ENCODE measurements around the gene THOC6.

Gene THOC6

DNA sequence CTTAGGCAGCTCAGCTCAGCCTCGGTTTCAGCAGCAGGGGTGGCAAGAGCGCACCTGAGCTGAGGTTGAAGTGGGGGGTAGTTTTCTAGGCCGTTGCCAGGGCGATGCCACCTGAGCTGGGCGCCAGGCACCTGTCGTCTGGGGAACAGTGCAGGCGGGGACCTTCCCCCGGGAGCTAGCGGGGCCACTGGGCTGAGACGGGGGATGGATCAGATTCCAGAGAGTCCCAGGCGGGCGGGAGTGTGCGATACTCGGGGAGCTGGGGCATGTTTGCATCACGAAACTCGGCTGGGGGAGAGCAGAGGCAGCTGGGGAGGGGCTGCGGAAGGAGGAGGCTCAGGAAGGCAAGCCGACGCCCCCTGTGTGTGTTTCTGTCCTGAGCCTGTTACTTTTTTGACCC lies 11.6 kb upstream of the THOC6 start:
- CTCF ChIA-PET: interaction anchor here (0.9 to 1.7 kb wide), 2 partner anchors 9 to 15 kb away, joined by 3 to 5 read pairs; no protein-coding TSS in a partner anchor
- POLR2A ChIA-PET (ENCODE audit: low non-redundant PET): interaction anchor here (3.7 kb wide), 1 partner anchor 9 kb away, joined by 49 read pairs; the partner anchor contains the start of gene TNFRSF12A
- H3K27ac ChIP-seq: no peak overlapping the region
- TF ChIP-seq, protein P1, sequence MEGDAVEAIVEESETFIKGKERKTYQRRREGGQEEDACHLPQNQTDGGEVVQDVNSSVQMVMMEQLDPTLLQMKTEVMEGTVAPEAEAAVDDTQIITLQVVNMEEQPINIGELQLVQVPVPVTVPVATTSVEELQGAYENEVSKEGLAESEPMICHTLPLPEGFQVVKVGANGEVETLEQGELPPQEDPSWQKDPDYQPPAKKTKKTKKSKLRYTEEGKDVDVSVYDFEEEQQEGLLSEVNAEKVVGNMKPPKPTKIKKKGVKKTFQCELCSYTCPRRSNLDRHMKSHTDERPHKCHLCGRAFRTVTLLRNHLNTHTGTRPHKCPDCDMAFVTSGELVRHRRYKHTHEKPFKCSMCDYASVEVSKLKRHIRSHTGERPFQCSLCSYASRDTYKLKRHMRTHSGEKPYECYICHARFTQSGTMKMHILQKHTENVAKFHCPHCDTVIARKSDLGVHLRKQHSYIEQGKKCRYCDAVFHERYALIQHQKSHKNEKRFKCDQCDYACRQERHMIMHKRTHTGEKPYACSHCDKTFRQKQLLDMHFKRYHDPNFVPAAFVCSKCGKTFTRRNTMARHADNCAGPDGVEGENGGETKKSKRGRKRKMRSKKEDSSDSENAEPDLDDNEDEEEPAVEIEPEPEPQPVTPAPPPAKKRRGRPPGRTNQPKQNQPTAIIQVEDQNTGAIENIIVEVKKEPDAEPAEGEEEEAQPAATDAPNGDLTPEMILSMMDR (conservative IDR thresholded peaks at IDR 0.05; ENCODE audit: low read depth): no peak
- no peak for DNase-seq (ENCODE audit: low spot score)

DNA sequence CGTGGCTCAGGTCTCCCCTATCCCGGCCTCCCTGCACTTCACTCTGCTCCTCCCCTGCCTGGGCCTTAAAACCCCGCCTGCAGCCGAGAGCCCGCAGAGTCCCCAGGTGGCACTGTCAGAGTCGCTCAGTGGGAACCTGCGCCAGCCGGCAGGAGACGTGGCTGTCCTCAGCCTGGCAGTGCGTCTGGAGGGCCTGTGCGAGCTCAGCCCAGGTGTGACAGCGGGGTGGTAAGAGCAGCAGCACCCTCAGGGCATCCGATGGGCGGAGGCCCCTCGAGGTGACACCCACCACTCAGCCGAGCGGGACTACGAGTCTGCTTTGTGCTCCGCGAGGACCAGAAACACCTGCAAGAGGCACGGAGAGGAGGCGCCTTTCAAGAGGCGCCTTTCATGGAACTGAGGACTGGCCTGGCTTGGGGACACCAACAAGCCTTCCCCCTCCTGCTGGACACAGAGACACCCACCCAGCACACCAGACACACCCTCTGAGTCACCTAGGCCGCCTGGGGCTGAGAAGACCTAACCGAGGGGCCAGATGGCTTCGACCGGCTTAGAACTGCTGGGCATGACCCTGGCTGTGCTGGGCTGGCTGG lies 10.9 kb upstream of the THOC6 start, which contains the start of gene CLDN9:
TSS of gene CLDN9 (plus strand) at position 96 of the 593 bp plus-strand sequence. CDS start at position 536, 440 bp downstream.
- H3K27ac ChIP-seq: no peak within 1 kb of the TSS
- no peak for DNase-seq (ENCODE audit: low spot score)
- ChIA-PET POLR2A (ENCODE audit: low non-redundant PET) (interaction anchor here (3.7 kb wide), 1 partner anchor 9 kb away, joined by 49 read pairs; the partner anchor contains the start of gene TNFRSF12A), CTCF (no interaction called here)
- TF ChIP-seq, protein P1 (conservative IDR thresholded peaks at IDR 0.05; ENCODE audit: low read depth): no peak

DNA sequence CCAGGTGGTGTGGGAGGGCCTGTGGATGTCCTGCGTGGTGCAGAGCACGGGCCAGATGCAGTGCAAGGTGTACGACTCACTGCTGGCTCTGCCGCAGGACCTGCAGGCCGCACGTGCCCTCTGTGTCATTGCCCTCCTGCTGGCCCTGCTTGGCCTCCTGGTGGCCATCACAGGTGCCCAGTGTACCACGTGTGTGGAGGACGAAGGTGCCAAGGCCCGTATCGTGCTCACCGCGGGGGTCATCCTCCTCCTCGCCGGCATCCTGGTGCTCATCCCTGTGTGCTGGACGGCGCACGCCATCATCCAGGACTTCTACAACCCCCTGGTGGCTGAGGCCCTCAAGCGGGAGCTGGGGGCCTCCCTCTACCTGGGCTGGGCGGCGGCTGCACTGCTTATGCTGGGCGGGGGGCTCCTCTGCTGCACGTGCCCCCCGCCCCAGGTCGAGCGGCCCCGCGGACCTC lies 10.3 kb upstream of the THOC6 start:
- ChIA-PET POLR2A (ENCODE audit: low non-redundant PET) (no interaction called here), CTCF (interaction anchor here (0.7 to 1.0 kb wide), 2 partner anchors 9 to 351 kb away, joined by 3 to 6 read pairs; no protein-coding TSS in a partner anchor)
- no peak for DNase-seq (ENCODE audit: low spot score)
- H3K27ac ChIP-seq: no peak overlapping the region
- TF ChIP-seq, protein P1 (conservative IDR thresholded peaks at IDR 0.05; ENCODE audit: low read depth): no peak

DNA sequence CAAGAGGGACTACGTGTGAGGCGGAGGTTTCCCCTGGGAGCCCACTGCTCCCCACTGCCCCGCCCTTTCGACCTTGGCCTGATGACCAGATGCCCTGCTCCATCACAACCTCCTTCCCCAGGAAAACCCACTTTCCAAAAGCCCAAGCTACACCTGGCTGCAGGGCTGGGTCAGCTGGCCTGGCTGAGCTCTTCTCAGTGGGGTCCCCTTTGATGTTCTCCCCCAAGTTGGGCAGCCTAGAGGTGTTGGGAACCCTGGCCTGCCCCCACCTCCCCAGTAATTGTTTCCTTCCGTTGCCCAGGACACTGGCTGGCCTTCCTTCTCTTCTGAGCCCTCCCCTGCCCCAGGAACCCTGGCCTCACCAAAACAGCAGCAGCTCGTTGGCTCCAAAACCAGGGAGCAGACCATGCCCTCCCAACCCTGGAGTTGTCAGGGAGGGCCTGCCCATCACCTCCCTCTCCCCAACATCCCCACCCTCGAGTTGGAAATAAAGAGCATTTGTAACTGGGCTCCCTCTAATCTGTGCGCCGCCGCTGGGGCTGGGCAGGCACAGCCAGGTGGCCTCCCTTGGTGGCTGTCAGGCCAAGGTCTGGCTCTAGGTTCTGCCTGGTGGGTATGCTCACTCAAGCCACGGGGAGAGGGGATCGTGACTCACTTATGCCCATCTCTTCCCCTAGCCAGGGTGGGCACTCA lies 9.7 kb upstream of the THOC6 start:
- ChIA-PET POLR2A (ENCODE audit: low non-redundant PET) (no interaction called here), CTCF (interaction anchor here (0.7 to 1.0 kb wide), 2 partner anchors 10 to 351 kb away, joined by 3 to 6 read pairs; no protein-coding TSS in a partner anchor)
- TF ChIP-seq, protein P1 (conservative IDR thresholded peaks at IDR 0.05; ENCODE audit: low read depth): no peak
- H3K27ac ChIP-seq: no peak overlapping the region
- DNase-seq (ENCODE audit: low spot score): no peak

DNA sequence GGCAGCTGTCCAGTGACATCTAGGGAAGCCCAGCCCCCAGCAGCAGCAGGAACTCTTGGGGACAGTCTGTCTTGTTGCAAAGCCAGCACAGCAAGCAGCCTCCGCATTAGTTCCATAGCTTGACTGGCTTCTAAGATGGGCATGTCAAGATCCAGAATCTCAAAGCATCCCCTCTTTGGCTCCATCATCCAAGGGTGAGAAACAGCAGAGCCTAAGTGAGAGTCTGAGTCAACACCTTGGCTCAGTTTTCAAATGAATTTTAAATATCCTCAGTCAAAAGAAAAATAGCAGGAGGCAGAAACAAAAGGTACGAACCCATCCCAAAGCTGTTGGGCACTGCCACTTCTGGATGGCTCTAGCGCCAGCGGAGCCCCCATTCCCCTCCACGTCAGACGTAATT lies 8.9 kb upstream of the THOC6 start:
- CTCF ChIA-PET: interaction anchor here (0.6 kb wide), 1 partner anchor 42 kb away, joined by 4 read pairs; no protein-coding TSS in a partner anchor
- H3K27ac ChIP-seq: no peak overlapping the region
- POLR2A ChIA-PET (ENCODE audit: low non-redundant PET): no interaction called here
- TF ChIP-seq, protein P1 (conservative IDR thresholded peaks at IDR 0.05; ENCODE audit: low read depth): no peak
- no peak for DNase-seq (ENCODE audit: low spot score)

DNA sequence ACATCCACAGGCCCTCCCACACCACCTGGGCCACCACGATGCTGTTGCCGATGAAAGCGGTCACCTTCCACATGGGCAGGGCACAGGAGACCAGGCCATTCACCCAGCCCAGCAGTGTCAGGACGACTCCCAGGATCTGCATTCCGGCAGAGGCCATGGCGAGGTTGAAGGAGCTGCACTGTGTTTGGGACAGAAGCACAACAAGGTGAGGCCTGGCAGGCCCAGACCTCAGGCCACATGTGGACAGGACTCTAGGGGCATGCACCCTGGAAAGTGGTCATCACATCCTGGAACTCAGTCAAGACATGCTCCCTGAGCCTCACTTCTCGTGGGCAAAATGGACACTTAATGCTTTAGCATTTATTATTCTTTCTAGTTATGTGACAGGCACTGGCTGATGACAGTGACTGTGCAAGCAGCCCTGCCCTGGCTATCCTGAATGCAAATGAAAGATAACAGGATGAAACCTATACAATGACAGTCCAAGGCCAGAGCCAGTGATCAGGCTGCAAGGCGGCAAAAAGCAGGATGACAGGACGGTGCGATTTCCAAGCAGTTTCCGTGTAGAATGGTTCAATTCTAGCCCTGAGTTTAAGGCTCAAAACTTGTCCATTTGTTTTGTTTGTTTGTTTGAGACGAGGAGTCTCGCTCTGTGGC lies 7.8 kb upstream of the THOC6 start:
- no peak overlapping the region; the same call in 1 of the 2 replicates for H3K27ac ChIP-seq
- POLR2A ChIA-PET (ENCODE audit: low non-redundant PET): no interaction called here
- TF ChIP-seq, protein P1 (conservative IDR thresholded peaks at IDR 0.05; ENCODE audit: low read depth): no peak
- no peak for DNase-seq (ENCODE audit: low spot score)
- CTCF ChIA-PET: no interaction called here

All from RWPE1 (cell line).